ENCODE data around the gene PHF21B. TPM values are rescaled to one million over a fixed set of nuclear protein-coding genes. Genes with fewer than 3 reads are reported as not detected.

PHF21B gene
- total and polyA plus RNA-seq, 2 of the 8 experiments (the other 6 are each of a cell fraction or from before 2014, with no cell fraction given), result 19.3 to 68.1 TPM

DNA sequence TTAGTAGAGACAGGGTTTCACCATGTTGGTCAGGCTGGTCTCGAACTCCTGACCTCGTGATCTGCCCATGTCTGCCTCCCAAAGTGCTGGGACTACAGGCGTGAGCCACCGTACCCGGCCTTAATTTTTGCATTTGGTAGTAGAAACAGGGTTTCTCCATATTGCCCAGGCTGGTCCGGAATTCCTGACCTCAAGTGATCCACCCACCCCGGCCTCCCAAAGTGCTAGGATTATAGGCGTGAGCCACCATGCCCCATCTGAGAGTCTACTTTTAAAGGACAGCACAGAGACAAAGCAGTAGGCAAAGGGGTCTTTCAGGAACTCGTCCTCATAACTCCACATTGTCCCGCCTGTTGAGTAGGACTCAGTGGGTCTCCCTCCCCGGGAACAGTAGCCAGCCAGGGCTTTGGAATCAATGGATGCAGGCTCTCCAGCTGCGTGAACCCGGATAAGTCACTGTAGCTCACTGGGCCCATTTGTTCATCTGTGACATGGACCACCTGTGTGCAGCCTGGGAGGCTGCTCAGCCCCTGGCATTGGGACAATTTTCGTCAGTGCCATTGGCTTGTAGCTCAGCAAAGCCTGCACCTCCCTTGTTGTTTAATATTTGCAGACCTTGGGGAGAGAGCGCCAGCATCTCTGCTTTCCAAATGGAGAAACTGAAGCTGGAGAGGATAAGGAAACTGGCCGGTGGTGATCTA, 171.3 kb downstream of the PHF21B start:
- H3K27ac ChIP-seq (ENCODE audit: low read depth, low read length), result no peak overlapping the region

More for the DNA sequence above, 171.3 kb downstream of the PHF21B start:
- no peak overlapping the region for H3K56ac ChIP-seq (replicated peaks; ENCODE audit: insufficient read length, low read depth, low read length)
- peaks cover 0 to 10% of the 10 kb centered on the region in 2 experiments; a peak in 1 of 4 replicates for H3K9me3 ChIP-seq (ENCODE audit: insufficient read depth in 2 of 2, low read depth in 1 of 2, low read length in 1 of 2)
- WGBS, 2 experiments (ENCODE audit: extremely low coverage in 1 of 2, insufficient coverage in 1 of 2, insufficient read length in 1 of 2, insufficient replicate concordance in 2 of 2, low coverage in 1 of 2, low lambda C conversion rate in 2 of 2, missing lambda C conversion rate in 1 of 2), result 96% methylated on average over 16 of the region's 16 CpGs; no CpG with 5 or more reads in 1 of the 2 experiments
- no peak overlapping the region for H4K91ac ChIP-seq (replicated peaks; ENCODE audit: insufficient read length, low read length)
- no peak overlapping the region for H4K8ac ChIP-seq (ENCODE audit: extremely low read depth, insufficient read depth, low read length)
- H2AFZ ChIP-seq (ENCODE audit: low read length), result no peak overlapping the region
- H3K23me2 ChIP-seq (ENCODE audit: low read depth, low read length), result no peaks in the 10 kb centered on the region
- H2BK15ac ChIP-seq (ENCODE audit: low read length), result no peak overlapping the region
- no peak overlapping the region for H3K23ac ChIP-seq (ENCODE audit: insufficient read length)
- H2BK120ac ChIP-seq (replicated peaks; ENCODE audit: low read depth, low read length), result no peak overlapping the region
- H3K27me3 ChIP-seq (replicated peaks in 1 of 4; ENCODE audit: control insufficient read depth in 3 of 4, extremely low read depth in 1 of 4, insufficient read depth in 3 of 4, low read length in 3 of 4), result no peaks in the 10 kb centered on the region; a peak in 1 of 7 replicates
- TF ChIP-seq CTBP2 (IDR thresholded peaks at IDR 0.05; ENCODE audit: borderline replicate concordance, insufficient read depth, insufficient read length, low read length) (no peak), CHD1 (IDR thresholded peaks at IDR 0.05; ENCODE audit: low read depth, low read length) (no peak), KDM4A (IDR thresholded peaks at IDR 0.05; ENCODE audit: low read depth, low read length, severe bottlenecking) (no peak), TAF7 (optimal IDR thresholded peaks at IDR 0.05; ENCODE audit: borderline replicate concordance, low read depth, low read length) (no peak), GTF2F1 (IDR thresholded peaks at IDR 0.05; ENCODE audit: borderline replicate concordance, low read depth, low read length) (no peak), SIRT6 (IDR thresholded peaks at IDR 0.05; ENCODE audit: low read length) (no peak)
- no peak overlapping the region for H4K5ac ChIP-seq (ENCODE audit: insufficient read length, low read depth, low read length)
- ChIA-PET POLR2A (ENCODE audit: partially characterized antibody) (interaction anchor here (0.7 to 1.6 kb wide), 2 partner anchors 9 to 10 kb away, joined by 3 to 5 read pairs; no protein-coding TSS in a partner anchor), CTCF (ENCODE audit: partially characterized antibody) (interaction anchor here (0.7 to 4.0 kb wide), 2 partner anchors 9 to 154 kb away, joined by 3 to 22 read pairs; no protein-coding TSS in a partner anchor)
- no peak overlapping the region for H3K9ac ChIP-seq (replicated peaks in 1 of 4; ENCODE audit: extremely low read depth in 1 of 4, low read depth in 3 of 4, low read length in 3 of 4)
- no peak overlapping the region for H3K4me3 ChIP-seq (ENCODE audit: extremely low read depth in 1 of 4, insufficient read depth in 2 of 4, low read depth in 3 of 4, low read length in 4 of 4)
- no peak overlapping the region for H2AK5ac ChIP-seq (ENCODE audit: low read depth, low read length)
- H3K79me1 ChIP-seq (ENCODE audit: low read depth, low read length), result no peaks in the 10 kb centered on the region
- no peak overlapping the region for H3K4ac ChIP-seq (replicated peaks; ENCODE audit: insufficient read length, low read depth, low read length)
- FAIRE-seq, result no peak
- peaks cover 0 to 4% of the 10 kb centered on the region in 2 experiments for H4K20me1 ChIP-seq (replicated peaks in 1 of 2; ENCODE audit: control insufficient read depth in 1 of 2, insufficient read depth in 2 of 2, low read length in 2 of 2)
- H2BK12ac ChIP-seq (ENCODE audit: low read depth, low read length), result no peak overlapping the region
- no peak overlapping the region for H2BK20ac ChIP-seq (ENCODE audit: low read length)
- H3K36me3 ChIP-seq (ENCODE audit: control insufficient read depth in 2 of 4, insufficient read depth in 4 of 4, low read length in 3 of 4), result no peaks in the 10 kb centered on the region; a peak in 1 of 8 replicates
- H3K4me2 ChIP-seq (ENCODE audit: insufficient read depth in 1 of 2, low read depth in 2 of 2, low read length in 2 of 2), result no peak overlapping the region
- no peak overlapping the region for H2BK5ac ChIP-seq (ENCODE audit: low read depth, low read length)
- no peak overlapping the region for H3K18ac ChIP-seq (ENCODE audit: extremely low read depth, low read length)
- no peaks in the 10 kb centered on the region for H3K79me2 ChIP-seq (ENCODE audit: control insufficient read depth in 1 of 2, insufficient read depth in 2 of 2, low read length in 2 of 2)
- no peak overlapping the region for H3K14ac ChIP-seq (ENCODE audit: insufficient read length)
- peaks cover 0 to 20% (median 9%) of the 10 kb centered on the region in 4 experiments; a peak in 5 of 7 replicates for H3K4me1 ChIP-seq (replicated peaks in 1 of 4; ENCODE audit: control insufficient read depth in 3 of 4, insufficient read depth in 4 of 4, low read length in 3 of 4)
- no peak for DNase-seq (ENCODE audit: low read depth in 1 of 2, low spot score in 2 of 2)

Data from H1 (cell line).